ENCODE measurements around the gene FSHR.

The FSHR gene

DNA sequence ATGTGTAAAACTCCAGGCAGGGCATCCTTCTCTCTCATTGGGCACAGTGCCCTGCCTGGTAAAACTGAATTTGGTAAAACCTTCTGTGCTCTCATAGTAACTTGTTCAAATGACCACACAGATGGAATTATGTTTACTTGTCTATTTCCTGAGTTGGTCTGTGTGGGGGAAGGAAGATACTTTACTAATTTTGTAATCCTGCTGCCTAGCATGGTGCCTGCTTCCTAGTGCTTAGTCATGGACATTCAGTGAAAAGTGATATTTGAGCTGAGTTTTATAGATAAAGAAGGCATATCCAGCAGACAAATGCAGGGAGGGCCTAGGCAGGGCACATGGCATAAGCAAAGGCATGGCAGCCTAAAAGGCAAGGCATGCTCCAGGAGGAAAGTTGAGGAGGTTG is 199.4 kb downstream of the FSHR start:
- DNase-seq (ENCODE audit: low read depth) = no peak

DNA sequence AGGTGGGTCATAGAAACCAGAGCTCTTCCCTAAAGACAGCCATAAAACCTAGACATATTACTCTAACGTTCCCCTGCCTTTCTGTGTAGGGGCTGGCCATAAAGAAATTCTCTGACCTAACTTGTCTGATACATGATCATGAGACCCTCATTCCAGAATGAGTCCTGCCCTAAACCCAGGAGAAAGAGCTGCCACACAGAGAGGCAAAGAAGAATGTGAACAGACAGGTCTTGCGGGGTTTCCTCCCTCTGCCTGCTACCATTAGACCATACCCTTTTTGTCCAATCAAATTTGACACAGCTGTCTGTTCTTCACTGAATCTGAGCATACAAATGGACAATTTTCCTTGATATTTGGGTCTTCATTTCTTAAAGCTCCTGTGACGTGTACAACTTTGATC is 200.0 kb downstream of the FSHR start:
- DNase-seq (ENCODE audit: low read depth) = no peak

DNA sequence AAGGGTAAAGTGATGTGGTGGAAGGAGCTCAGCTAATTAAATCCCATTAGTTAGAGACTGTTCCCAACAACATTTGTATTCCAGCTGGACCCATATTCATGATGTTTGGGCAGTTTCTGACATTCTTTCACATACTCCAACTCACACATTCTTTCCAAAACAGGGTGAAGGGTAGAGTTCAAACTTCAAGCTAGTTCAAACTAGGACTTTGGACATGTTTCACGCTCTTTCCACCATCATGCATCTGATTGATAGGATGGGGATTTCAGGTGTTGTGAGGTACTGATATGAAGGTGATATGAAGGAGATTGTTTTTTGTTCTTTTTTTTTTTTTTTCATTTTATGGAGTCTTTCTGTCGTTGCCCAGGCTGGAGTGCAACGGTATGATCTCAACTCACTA is 201.7 kb downstream of the FSHR start:
- DNase-seq (ENCODE audit: low read depth) = no peak

DNA sequence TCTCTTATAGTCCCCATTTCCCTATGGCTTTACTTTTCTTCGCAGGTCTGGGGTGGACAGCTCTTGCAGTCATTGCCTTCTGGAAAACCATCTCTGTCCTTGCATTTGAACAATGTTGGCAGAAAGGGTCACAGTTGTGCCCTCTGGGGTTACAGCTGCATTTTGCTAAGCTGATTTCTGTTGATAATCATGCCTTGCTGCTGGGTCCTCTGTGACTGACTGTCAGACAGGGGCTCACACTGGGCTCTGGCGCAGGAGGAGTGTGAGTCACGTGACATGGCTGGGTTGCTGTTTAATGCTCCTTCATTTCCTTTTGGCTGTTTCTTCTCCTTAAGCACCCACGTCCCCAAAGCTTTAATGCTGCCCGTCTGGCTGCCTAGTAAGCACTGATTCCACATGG is 202.2 kb downstream of the FSHR start:
- no peak for DNase-seq (ENCODE audit: low read depth)

DNA sequence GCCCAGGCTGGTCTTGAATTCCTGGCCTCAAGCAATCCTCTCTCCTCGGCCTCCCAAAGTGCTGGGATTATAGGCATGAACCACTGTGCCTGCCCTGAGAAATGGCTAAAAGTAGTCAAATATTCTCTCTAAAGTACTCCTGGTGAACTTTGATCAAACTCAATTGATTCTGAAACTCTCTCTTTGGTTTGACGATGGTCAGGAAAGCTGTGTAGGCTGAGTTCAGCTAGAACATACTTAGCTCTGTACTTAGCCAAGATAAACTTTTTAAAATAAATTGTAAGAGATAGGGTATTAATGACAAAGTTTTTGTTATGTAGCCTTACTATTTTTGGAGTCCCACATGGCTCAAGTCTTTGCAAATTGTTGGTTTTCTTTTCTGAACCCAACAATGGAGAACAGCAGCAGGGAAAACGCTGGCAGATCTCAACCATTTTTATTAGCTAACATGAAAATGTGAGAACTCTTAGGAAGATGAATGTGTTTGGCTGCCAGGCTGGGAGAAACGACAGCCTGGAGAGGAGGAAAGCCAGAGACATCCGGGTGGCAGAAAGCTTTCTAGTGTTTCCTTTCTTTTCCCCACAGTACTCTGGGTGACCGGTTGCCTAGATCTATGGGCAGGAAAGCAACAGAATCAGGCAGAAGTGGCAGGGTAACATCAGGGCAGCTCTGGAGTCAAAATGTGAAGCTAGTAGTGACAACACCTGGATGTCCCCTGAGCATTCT is 205.8 kb downstream of the FSHR start:
- DNase-seq (ENCODE audit: low read depth) = no peak

DNA sequence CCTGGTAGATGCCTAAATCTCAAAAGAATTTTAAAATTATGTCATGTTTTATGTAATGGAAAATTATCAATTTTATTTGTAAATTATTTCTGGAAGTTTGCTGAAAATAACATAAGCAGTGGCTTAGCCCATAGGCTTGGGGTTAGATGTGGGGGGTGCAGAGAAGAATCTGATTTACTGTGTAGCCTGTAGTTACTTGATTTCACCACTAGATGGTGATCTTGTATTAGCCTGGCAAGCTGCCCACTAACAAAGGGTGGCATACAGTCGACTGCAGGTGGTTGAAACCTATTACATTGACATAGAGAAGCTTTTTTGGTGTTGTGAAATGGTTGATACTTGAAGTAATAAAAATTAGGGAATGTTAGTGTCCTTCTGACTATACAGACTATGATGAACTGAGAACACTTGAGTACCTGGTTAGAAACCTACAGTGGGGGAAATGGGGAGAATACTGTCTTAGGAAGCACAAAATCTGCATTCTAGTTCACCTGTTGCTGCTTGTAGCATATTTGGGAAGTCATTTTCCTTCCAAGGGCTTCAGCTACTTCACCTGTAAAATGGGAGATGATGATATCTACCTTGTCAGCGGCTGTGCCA is 207.8 kb downstream of the FSHR start:
- DNase-seq (ENCODE audit: low read depth) = no peak

DNA sequence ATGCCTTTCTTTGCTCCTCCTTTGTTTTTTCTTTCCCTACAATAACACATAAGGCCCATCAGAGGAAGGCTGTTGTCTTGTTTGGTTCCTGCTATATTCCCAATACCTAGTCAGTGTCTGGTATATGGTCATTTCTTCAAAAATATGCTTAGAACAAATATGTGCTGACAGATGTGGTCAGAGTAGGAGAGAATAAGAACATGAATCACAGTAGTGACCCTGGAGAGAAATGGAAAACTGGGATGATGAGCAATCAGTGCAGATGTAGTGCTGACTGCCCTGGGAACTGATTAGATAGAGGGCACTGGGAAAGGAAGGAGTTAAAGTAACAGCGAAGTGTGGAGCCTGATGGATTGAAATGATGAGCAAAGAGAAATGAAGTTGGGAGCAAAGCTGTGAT is 209.4 kb downstream of the FSHR start:
- no peak for DNase-seq (ENCODE audit: low read depth)

DNA sequence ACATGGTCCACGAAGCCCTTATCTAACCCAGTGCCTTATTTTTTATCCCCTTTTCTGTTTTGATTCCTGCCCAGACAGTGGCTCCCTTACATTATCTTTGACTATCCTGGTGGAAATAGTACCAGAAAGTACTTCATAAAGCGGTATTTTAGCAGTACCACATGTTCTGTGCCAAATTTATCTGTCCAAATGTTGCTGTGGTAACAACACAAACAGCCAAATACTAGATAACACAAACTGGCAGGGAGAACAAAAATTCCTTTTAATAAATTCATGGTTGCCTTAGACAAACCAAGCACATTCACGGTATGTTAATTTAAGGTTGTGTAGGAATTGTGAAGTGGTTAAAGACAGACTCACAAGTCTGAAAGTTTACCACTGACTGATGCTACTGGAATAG is 210.9 kb downstream of the FSHR start:
- DNase-seq (ENCODE audit: low read depth) = no peak

DNA sequence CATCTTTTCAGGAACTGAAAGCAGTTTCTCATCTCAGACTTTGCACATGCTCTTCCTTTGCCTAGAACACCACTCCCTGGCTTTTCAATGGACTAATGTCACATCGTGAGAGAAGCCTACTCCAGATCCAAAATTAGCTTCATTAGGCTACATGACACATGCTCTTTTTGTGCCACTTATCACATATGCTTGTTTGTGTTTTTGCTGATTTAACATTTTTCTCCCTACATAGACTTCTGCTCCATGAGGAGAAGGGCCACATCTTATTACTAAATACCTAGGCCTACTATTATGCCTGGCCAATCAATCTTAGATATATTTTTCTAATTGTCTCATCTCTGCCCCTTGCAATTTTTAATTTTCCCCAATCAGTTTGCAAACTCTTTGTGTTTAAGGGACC is 212.4 kb downstream of the FSHR start:
- DNase-seq (ENCODE audit: low read depth) = no peak

DNA sequence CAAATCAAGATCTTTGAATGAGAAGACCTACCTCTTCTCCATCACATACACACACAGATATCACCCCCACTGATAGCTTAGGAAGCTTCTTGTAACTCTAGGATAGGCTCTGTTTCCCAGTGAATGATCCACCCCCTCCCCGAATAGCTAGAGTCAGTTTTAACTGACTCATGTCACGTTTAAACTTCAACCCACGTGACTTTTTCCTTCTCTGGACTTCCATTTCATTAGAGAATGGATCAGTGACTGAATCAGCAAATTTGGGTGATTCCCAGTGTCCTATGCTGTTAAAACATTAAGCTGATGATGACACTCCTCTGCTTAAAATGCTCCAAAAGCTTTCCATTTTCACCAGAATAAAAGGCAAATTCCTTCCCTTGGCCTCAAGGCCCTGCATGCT is 212.9 kb downstream of the FSHR start:
- DNase-seq (ENCODE audit: low read depth) = no peak

DNA sequence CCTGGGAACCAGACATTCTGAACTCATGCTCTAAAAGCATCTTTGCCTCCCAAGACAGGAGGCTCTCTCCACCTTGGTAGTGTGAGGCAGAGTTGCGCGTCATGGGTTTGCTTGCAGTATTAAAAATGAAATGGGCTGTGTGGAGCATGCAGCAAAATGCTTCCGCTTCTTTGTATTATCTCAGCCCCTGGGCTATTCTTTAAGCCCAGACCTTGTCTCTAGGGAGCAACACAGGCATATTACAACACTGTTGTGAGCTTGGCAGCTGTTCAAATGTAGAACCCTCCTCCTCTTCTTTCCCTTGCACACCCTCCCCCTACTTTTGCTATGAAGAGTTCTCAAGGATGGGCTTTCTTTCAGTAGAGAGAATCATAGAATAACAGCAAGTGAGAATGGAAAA is 213.7 kb downstream of the FSHR start:
- no peak for DNase-seq (ENCODE audit: low read depth)

DNA sequence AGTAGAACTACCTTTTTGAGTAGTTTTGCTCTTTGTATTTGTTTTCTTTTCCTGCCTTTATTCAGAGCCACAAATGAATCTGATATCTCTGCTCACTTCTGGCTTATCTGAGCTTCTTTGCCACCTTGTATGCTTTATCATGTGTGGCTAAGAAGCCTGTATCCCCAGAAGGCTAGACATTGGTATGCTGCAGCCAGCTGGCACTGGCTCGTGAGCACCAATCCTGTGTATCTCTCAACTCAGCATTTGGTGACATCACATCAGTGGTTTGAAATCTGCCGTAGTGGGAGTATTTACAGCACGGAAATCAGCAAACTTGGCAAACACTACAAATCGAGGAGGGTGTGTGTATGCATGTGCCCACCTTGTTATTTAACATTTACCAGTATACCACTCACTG is 215.1 kb downstream of the FSHR start:
- DNase-seq (ENCODE audit: low read depth) = no peak

DNA sequence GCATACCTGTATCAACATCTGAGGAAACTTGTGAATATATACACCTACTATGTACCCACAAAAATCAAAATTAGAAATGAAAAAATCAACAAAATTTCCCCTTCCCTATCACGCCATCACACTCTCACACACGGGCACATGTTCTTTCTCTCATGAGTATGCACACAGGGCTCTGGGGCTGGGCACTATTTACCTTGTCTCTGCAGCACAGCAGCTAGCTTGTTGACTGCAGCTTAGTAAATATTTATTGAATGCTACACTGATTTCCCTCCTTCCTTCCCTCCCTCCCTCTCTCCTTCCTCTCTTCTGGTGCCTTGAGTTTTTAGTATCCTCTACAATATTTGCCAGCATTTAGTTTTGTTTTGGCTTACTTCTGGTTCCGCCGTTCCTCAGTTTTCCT is 216.1 kb downstream of the FSHR start:
- no peak for DNase-seq (ENCODE audit: low read depth)

DNA sequence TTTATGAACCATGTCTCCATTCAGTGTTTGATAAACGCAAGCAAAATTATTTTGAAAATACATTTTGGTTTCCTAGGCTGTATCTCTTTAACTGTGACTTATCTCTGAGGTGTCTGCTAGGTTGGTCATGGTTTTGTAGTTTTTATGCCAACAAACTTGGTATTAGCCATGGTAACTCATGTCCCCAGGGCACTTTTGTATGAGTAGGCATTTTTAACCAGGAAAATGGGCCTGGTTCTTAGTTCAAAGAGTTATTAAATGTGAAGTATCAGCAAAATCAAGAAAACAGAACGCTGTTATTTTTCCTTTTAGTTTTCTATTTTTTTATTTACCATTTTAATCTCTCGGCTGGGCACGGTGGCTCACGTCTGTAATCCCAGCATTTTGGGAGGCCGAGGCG is 219.5 kb downstream of the FSHR start:
- DNase-seq (ENCODE audit: low read depth) = no peak

DNA sequence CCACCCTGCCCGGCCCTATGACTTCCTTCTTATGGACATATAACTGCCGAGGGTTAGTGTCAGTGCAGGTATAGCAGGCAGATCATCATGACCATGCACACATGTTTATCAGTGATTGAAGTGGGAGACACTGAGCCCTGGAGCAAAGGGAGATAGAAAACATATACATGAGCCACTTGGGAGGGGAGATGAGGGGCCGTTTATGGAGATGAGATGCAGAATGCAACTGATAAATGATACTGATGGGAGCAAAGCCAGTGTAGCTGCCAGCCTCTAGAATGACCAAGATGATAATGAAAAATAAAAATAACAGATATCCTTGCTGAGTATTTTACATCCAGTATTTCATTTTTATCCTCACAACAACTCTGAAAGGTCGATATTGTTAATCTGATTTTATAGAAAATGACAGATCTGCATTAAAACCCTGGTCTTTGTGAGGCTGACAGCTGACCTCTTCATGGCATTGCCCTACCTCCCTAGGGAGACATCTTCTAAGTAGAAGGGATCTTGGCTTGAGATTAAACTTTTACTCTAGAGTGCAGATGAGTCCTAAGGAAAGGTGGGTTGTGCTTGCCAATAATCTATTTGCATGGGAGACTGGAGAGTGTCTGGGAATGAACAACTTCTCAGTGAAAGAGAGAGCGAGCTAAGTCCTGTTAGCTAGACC is 220.4 kb downstream of the FSHR start:
- DNase-seq (ENCODE audit: low read depth) = no peak

DNA sequence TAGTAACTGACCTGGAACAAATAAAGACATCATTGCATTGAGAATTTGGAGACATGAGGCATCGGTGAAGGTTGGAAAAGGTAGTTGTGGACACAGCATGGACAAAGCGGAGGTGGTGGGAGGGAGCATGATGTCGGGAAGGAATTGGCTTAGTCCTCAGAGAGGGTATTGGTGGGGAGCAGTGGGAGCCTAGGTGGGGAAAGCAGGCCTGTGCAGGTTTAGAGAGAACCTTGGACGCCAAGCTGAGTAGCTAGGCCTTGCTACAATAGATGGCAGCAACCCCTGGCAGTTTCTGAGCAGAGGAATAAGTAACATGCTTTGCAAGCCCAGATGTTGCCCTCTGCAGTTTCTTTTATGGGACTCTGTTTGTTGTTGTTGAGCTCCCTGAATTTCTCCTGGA is 221.6 kb downstream of the FSHR start:
- DNase-seq (ENCODE audit: low read depth) = no peak

DNA sequence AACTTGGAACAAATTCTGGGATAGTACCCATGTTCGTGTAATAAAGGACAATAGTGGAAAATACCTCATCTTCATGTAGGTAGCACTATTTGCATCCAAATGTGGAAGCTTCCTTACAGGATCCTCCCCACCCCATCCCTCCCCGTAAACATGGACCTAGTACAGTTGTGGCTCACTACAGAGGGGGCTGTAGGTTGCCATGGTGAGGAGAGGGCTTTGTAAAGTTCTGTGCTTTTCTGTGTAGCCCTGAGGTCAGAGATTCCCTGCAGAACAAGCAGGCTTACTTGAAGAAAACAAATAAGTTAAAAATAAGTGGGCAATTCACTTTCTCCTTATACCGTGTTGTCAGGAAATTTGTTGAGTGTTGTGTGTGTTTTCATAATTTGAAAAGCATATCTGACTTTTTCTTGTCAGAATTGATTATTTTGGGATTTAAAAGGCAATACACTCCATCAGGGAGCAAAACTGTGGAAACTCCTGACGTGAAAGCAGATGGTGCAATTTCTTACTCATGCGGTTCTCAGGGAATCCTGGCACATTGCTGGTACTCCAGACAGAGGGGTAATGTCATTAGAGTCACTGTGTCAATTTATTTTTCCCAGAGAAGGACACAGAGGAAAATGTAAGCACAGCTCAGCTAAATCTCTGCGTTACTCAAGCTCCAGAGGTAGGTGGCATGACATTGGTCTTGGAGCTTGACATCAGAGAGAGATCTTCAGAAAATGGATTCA is 224.6 kb downstream of the FSHR start:
- no peak for DNase-seq (ENCODE audit: low read depth)

DNA sequence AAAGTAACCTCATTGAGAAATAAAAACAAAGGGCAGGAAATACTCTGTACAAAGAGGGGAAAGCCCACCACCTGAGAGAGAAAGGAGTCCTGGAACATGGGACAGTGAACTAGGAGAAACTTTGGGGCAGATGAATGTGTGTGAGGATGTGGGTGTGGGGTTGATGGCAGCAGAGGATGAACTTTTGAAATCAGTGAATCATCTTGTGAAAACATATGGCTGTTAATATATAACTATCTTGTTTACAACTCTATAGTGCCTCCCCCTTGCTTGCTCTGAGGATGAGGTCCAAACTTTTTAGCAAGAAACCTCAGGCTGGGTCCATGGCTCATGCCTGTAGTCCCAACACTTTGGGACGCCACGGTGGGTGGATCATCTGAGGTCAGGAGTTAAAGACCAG is 227.0 kb downstream of the FSHR start:
- no peak for DNase-seq (ENCODE audit: low read depth)

DNA sequence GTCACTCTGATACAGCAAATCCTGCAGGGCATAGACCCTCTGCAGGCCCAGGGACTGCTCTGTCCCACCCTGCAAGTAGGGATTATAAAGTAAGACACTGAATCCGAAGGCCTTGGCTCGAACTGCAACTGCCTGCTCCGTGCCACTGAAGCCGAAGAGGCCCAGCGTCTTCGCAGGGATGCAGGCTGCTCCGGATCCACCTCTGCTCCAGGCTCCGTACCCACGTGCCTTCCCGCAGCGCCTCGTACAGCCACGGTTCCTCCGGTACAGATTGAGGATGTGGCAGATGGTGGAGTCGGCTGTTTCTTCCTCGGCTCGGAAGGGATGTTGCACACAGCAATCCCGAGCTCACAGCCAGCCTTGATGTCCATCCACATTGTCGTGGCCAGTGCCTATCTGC is 238.4 kb downstream of the FSHR start:
- DNase-seq (ENCODE audit: low read depth) = no peak

DNA sequence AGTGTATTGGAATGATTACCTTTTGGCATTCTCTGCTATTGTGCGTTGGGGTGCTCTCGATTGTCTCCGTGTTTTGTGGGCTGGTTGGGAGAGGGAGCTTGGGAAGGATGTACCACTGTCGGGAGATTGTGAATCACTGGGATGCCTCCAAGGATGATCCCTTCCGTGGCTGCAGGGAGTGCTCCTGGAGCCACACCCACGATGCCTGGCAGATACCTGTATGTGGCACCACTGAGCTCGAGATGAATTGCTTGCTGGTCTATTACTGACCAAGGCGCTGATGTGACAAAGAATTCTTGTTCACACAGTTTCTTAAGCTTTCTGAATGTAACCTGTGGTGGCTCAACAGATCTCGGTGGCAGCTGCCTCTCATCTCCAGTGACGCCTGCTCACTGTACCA is 239.1 kb downstream of the FSHR start:
- DNase-seq (ENCODE audit: low read depth) = no peak

DNA sequence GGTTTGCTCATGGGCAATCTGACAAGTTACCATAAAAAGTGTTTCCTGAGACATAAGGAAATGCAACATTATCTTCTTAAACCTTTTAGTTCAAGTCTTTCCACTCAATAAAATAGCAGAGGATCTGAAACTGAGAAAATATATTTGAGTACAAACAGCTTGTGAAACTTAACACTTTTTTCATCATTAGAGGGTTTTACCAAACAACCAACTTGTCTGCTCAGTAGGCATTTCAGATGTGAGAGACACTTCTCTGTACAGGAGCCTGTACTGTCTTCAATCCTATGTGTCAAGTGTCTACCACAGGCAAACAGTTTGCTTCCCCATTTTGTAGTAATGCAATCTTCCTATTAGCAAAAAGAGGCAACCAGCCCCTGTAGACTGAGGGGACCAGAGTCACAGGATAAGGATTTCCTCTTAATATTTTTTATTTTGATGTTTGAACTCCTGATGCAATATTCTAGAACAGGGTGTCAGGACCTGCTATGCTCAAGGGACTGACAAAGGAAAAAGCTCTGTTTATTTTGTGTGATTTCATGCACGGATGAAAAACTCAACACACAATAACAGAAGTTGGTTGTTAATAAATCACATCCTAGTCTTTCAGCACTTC is 239.7 kb downstream of the FSHR start:
- DNase-seq (ENCODE audit: low read depth) = no peak

Data from activated gamma-delta T cell treated with anti-CD3 and anti-CD28 coated beads, Interleukin-2, amount 50 U/mL, for 16 hours (primary cell).